Brain pericyte (primary cell): ENCODE results near the gene UTP18.
"Not testable (repeated sequence)": the region's sequence is repeated elsewhere in the genome, so short reads cannot be mapped to it uniquely, and the experiment has no call there.

ENCODE experiments used
- DNase-seq: peaks from one replicate; pipeline ENCODE4 v3.0.0-alpha.2; 2012; ENCODE audit warnings: low read depth, low spot score

UTP18 gene

GRCh38 chr17:51330861-51331503 is 70.6 kb downstream of the UTP18 start:
- not testable (repeated sequence) for DNase-seq

GRCh38 chr17:51335006-51335590 is 74.8 kb downstream of the UTP18 start:
- DNase-seq = no peak

GRCh38 chr17:51335883-51336822 is 75.8 kb downstream of the UTP18 start:
- no peak for DNase-seq

GRCh38 chr17:51341457-51341856 is 81.1 kb downstream of the UTP18 start:
- DNase-seq = no peak

GRCh38 chr17:51342257-51342656 is 81.9 kb downstream of the UTP18 start:
- DNase-seq = no peak

- no peak for DNase-seq
Observed at GRCh38 chr17:51344532-51344931, 84.2 kb downstream of the UTP18 start.

GRCh38 chr17:51346218-51346982 is 86.1 kb downstream of the UTP18 start:
- DNase-seq = no peak
